ENCODE data around the gene DLG2.

GRCh38 chr11:84854498-84854880, 772.7 kb downstream of the DLG2 start:
- TF ChIP-seq CTCF (IDR thresholded peaks at IDR 0.05) (no peak), POLR2A (IDR thresholded peaks at IDR 0.05) (no peak), EP300 (IDR thresholded peaks at IDR 0.05) (no peak)

Measured in suprapubic skin (tissue), 3 donors.